GM21619 (cell line): ENCODE results near the gene IRAK2.
"Not testable (repeated sequence)": the region's sequence is repeated elsewhere in the genome, so short reads cannot be mapped to it uniquely, and the experiment has no call there.

Experiments used
- ATAC-seq: cut with Tn5 transposase; IDR thresholded peaks from one replicate; pipeline ENCODE4 v1.9.1; 2021; ENCODE audit not compliant: unreplicated experiment

The IRAK2 gene

GRCh38 chr3:10248984-10249748, 84.4 kb downstream of the IRAK2 start:
- no peak for ATAC-seq

GRCh38 chr3:10249833-10250232, 85.1 kb downstream of the IRAK2 start:
- no peak for ATAC-seq

GRCh38 chr3:10251006-10251405, 86.3 kb downstream of the IRAK2 start:
- ATAC-seq = no peak

GRCh38 chr3:10253731-10254130, 89.0 kb downstream of the IRAK2 start:
- ATAC-seq = no peak

GRCh38 chr3:10255835-10256234, 91.1 kb downstream of the IRAK2 start:
- no peak for ATAC-seq

GRCh38 chr3:10259036-10259435, 94.3 kb downstream of the IRAK2 start:
- no peak for ATAC-seq

GRCh38 chr3:10259798-10260197, 95.1 kb downstream of the IRAK2 start:
- no peak for ATAC-seq

GRCh38 chr3:10260211-10260701, 95.5 kb downstream of the IRAK2 start:
- ATAC-seq = no peak

GRCh38 chr3:10262027-10262426, 97.3 kb downstream of the IRAK2 start:
- ATAC-seq = no peak

GRCh38 chr3:10263646-10264363, 99.1 kb downstream of the IRAK2 start:
- ATAC-seq = no peak

- ATAC-seq = no peak
Measured at GRCh38 chr3:10265833-10266232, 101.1 kb downstream of the IRAK2 start.

- ATAC-seq = not testable (repeated sequence)
Measured at GRCh38 chr3:10266936-10267335, 102.2 kb downstream of the IRAK2 start.

GRCh38 chr3:10268116-10268515, 103.4 kb downstream of the IRAK2 start:
- ATAC-seq = no peak

GRCh38 chr3:10268930-10269329, 104.2 kb downstream of the IRAK2 start:
- ATAC-seq = no peak

GRCh38 chr3:10269443-10269842, 104.7 kb downstream of the IRAK2 start:
- no peak for ATAC-seq

GRCh38 chr3:10272476-10272875, 107.8 kb downstream of the IRAK2 start:
- not testable (repeated sequence) for ATAC-seq

GRCh38 chr3:10272977-10273376, 108.3 kb downstream of the IRAK2 start:
- ATAC-seq = no peak

- no peak for ATAC-seq
Measured at GRCh38 chr3:10273702-10274305, 109.1 kb downstream of the IRAK2 start.

- ATAC-seq = no peak
Measured at GRCh38 chr3:10274601-10275000, 109.9 kb downstream of the IRAK2 start.

- ATAC-seq = no peak
Measured at GRCh38 chr3:10277115-10277625, 112.5 kb downstream of the IRAK2 start.

- ATAC-seq = no peak
Measured at GRCh38 chr3:10278501-10278900, 113.8 kb downstream of the IRAK2 start.
